HuH-7 (cell line): ENCODE data around the gene RNF112.

Source experiments
- DNase-seq: peaks from one replicate; pipeline ENCODE4 v3.0.0; 2011; ENCODE audit warnings: low spot score

RNF112 gene

GRCh38 chr17:19374136-19374535 is 36.9 kb upstream of the RNF112 start:
- DNase-seq: no peak

GRCh38 chr17:19375732-19376131 is 35.3 kb upstream of the RNF112 start:
- DNase-seq: no peak

- no peak for DNase-seq
Observed at GRCh38 chr17:19376811-19377210, 34.2 kb upstream of the RNF112 start.

- DNase-seq: peak; percentile 99
Observed at GRCh38 chr17:19377602-19378415, 33.2 kb upstream of the RNF112 start.

GRCh38 chr17:19378416-19379360 is 32.3 kb upstream of the RNF112 start, which contains the start of gene MAPK7:
MAPK7 (plus strand) TSS chr17:19378498; CDS start chr17:19378901, 403 bp downstream.
- DNase-seq: no peak

- DNase-seq: no peak
Observed at GRCh38 chr17:19379361-19380065, 31.5 kb upstream of the RNF112 start.

GRCh38 chr17:19380481-19381301 is 30.3 kb upstream of the RNF112 start:
- no peak for DNase-seq

- DNase-seq: no peak
Observed at GRCh38 chr17:19381361-19381740, 29.7 kb upstream of the RNF112 start.

- no peak for DNase-seq
Observed at GRCh38 chr17:19381741-19382444, 29.1 kb upstream of the RNF112 start.

- no peak for DNase-seq
Observed at GRCh38 chr17:19382531-19383444, 28.2 kb upstream of the RNF112 start.

GRCh38 chr17:19383681-19384470 is 27.2 kb upstream of the RNF112 start:
- DNase-seq: no peak

- no peak for DNase-seq
Observed at GRCh38 chr17:19384723-19385391, 26.2 kb upstream of the RNF112 start.

GRCh38 chr17:19385521-19385983 is 25.5 kb upstream of the RNF112 start:
- DNase-seq: no peak

GRCh38 chr17:19386051-19386929 is 24.7 kb upstream of the RNF112 start:
- no peak for DNase-seq

- no peak for DNase-seq
Observed at GRCh38 chr17:19386974-19387920, 23.8 kb upstream of the RNF112 start, which contains the start of gene MFAP4. MFAP4 (minus strand) TSS chr17:19387190; CDS start chr17:19387155, 35 bp downstream.
